GM18526 (cell line): Measurements from ENCODE around the gene MACROH2A1.

Experiments used
- POLR2A ChIP-seq: IDR thresholded peaks from 3 replicates; pipeline ENCODE4 v1.6.1; 2011; ENCODE audit not compliant: insufficient read length; ENCODE audit errors: extremely low read depth

Gene MACROH2A1

DNA sequence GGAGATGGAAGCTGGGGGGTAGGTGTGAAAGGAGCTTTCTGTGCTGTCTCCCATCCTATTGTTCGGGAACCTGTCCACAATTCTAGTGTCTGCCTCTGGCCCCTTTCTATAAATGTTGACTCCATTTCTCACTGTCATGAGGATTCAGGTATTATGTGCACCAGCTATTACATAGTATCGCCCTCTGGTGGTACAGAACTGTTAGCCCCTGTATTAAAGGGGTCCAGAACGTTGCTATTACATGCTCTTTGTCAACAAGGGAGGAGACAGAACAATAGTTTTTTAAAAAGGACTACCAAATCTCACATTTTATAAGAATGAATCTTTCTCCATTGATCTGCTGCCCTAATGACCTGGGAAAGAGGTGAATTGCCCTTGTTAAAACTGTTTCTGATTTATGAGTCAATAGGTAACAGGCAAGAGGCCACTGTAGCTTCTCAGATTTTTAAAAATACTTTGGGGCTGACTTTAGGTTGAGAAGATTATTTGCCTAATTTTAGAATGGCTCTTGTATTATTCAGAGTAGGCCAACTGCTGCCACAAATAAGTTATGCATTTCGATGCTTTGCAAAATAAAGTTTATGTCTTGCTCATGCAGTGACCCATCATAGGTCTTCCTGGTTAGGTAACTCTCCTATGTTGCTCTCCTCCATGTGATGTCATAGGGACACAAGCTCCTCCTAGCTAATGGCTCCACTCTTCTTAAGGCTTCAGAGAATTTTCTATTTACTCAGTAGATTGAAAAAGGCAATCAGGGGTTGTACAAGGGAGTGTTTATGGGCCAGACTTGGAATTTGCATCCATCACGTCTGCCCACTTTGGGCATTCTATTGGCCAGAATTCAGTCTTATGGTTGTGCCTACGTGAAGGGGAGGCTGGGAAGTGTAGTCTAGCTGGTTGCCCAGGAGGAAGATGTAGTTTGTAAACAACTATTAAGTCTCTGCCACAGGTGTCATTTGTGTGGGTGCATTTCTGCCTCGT, 27.4 kb upstream of the MACROH2A1 start:
- no peak for TF ChIP-seq POLR2A

DNA sequence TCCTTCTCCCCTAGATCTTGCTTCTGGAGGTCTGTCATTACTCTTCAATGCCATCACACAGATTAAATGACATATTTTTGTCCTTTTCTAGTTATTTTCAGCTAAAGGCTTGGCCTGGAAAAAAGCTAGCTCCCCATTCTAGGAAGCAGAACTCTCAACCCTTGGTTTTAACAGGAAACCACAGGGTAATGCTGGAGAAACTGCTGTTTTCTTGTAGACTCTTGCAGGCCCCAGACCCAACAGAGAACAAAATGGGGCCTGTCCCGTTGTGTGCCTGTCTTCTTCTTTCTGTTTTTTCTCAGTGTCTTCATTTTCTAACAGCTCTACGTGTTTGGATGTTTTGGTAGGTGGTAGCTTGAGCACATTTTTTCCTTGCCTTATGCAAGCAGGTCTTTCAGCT, 26.6 kb upstream of the MACROH2A1 start:
- TF ChIP-seq POLR2A = no peak

DNA sequence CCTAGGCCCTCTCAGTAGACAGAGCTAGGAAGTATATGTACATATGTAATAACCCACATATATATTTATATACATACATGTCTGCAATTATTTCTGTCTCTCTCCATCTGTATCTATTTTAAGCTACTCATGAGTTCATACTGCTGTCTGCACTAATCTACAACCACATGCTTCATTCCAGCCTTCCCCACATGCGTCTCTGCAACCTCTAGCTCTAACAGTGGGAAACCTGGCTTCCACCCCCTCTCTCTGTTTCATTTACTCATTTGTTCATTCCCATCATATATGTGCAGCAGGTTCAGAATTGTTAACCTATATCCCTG, 24.8 kb upstream of the MACROH2A1 start:
- no peak for TF ChIP-seq POLR2A

DNA sequence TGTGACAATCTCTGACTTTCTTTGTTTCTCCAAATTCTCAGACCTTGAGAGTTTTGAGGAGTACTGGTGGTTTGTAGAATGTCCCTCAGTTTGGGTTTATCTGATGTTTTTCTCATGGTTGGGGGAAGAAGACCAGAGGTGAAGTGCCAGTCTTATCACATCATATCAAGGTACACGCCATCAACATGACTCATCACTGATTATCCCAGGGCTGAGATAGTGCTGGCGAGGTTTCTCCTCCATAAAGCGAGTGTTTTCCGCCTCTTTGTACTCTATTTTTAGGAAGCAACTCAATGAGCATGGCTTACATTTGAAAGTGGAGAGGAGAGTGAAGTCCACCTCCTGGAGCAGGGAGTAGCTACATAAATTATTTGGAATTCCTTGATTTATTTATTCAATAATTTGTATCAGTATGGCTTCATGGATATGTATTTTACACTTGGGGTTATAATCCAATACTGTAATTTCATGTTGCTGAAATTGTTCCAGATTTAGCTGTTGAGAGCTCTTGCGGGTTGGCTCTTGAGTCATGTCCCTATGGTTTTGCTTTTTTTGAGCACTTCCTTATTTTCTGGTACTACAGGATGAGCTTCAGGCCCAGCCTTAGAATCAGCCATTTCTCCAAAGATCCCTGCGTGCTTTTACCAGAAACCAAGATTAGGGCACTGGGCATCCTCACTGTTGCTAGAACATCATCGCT, 24.3 kb upstream of the MACROH2A1 start:
- no peak for TF ChIP-seq POLR2A

DNA sequence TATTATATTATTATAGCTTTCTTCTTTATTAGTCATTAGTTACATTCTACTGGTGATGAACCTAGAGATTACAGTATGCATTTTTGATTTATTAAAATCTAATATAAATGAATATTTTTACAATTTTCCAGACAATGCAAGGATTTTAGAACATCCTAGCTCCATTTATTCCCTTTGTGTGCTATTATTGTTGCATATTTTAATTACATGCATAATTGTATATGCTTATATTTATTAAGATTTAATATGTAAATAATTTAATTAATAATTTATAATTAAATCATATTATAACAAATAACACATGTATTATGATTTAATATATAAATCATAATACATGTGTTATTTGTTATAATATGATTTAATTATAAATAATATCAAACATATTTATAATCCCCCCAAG, 23.4 kb upstream of the MACROH2A1 start:
- TF ChIP-seq POLR2A = no peak

DNA sequence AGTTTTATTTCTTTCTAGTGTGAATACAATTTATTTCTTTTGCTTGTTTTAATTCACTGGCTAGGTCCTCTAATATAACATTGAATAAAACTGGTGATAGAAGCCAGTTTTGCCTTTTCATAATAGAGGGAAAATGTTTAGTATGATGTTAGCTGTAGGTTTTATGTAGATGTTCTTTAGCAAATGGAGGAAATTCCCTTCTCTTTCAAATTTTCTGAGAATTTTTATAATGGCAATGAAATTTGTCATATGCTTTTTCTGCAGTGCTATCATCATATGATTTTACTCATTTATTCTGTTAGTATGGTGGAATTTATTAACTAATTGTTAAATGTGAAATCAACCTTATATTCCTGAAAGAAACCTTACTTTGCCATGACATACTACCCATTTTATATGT, 18.1 kb upstream of the MACROH2A1 start:
- no peak for TF ChIP-seq POLR2A

DNA sequence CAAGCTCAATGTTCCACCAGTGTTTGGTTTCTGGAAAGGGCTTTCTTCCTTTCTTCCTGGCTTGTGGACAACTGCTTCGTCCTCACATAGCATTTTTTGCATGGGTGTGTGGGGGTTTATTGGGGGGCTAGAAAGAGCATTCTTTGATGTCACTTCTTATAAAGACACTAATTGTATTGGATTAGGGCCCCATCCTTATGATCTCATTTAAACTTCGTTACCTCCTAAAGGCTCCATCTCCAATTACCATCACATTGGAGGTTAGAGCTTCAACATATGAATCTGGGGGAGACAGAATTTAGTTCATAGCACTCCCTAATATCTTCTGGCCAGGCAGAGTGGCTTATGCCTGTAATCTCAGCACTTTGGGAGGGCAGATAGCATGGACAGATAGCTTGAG, 6.1 kb upstream of the MACROH2A1 start:
- no peak for TF ChIP-seq POLR2A

DNA sequence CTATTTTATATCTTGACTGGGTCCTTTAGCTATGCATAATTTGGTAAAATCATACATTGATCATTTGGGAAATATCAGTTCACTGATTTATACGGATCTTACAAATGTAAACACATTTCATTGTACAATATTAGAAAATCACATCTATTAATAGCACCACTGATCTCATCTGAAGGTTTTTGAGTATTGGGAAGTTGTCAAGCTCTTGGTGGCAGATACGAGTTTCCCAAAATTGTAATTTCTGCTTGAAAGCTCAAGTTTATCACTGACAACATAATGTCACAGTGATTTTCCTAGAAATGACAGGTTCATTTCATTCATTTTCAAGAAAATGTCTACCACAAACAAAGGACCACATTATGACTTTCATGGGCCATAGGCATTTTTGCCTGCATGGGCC, 3.0 kb upstream of the MACROH2A1 start:
- TF ChIP-seq POLR2A = no peak

DNA sequence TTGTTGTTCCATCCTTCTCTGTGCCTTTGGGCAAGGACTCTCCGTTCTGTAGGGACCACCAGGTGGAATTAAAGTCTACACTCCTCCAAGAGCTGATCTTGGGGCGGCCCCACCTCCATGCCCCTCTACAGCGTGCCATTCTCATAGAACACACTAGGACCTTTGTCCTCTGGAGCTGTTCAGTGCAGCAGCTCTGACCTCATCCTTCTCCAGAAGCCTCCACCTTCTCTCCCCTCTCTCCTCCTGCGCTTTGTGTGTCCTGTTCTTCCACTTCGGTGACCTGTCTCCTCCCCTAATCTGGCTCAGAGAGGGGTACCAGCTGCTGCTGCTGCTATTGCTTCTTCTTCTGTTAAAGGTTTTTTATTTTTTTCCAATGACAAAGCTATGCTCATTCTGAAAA, 1.8 kb upstream of the MACROH2A1 start:
- no peak for TF ChIP-seq POLR2A

DNA sequence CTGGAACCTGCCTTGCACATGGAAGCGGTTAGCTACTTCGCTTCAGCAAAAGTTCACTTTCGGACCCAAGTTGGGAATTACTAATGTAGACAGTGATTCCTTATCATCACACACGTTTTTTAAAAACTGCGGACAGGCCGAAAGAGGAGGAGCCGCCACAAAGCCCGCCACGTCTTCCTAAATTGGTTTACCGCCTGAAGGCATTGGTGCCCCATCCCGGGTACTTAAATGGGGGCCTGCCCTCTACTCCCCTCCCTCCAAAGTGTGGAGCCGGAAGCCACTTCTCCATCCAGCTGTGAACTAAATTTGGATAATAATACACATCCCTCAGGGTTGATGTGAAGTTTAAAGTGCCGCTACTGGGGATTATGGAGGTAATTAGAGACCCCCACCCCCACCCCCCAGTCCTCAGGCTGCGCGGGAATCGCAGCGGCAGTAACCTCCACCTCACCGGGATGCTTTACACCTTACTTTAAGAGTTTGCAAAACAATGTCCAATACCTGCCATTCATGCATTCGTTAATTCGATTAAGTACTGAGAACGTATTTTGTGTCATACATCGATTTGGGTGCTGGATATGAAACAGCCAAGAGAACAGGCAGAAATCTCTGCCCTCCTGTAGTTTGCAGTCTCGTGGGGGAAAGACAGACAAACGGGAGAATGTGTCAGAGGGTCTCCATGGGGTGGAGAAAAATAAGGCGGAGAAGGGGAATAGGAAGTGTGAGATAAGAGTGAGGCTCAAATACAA, 937 bp upstream of the MACROH2A1 start:
- no peak for TF ChIP-seq POLR2A

DNA sequence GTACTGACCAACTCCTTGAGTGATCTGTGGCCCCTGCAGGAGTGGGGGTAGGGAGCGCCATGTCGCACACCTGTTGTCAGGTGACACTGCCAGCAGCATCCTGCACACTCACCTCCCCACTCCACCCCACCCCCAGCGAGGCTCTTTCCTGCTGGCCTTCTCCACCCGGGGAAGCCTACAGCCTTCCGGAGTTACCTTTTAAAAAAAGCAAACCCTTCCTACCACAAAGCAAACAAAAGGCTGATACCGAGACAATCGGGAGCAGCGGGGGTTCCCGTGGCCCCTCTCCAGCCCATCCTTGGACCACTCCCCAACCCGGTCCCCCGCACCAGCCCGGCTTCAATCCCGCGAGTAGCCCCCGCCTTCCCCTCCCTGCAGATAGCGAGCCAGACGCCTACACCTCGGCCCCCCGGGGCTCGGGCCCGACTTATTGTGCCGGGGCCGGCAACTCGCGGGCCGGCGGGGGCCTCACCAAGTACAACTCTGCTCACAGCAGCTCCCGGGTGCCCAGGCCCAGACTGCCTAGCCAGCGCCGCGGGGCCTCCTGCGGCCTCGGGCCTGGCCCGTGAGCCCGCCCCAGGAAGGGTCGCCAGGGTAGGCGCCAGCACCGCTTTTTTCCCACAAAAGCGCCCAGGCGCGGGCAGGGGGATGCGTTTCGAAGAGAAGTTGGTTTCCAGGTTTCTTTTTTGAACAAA, 724 bp downstream of the MACROH2A1 start:
- no peak for TF ChIP-seq POLR2A

DNA sequence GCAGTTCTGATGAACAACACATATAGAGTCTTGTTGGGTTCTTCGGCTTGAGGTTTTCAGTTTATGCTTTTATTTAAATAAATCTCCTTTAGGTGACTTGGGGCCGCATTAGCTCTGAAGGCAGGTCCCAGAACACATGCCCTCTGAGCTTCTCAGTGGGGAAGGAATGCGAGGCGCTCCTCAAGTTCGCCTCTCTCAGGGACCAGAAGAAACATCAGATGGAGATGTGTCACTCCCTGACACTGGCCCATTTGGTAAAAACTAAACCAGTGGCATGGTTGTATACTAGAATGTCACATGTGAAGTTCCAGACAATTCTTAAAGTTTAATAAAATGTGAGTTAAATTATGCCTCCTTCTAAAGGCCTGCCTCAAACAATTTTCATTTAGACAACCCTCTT, 1.9 kb downstream of the MACROH2A1 start:
- no peak for TF ChIP-seq POLR2A

DNA sequence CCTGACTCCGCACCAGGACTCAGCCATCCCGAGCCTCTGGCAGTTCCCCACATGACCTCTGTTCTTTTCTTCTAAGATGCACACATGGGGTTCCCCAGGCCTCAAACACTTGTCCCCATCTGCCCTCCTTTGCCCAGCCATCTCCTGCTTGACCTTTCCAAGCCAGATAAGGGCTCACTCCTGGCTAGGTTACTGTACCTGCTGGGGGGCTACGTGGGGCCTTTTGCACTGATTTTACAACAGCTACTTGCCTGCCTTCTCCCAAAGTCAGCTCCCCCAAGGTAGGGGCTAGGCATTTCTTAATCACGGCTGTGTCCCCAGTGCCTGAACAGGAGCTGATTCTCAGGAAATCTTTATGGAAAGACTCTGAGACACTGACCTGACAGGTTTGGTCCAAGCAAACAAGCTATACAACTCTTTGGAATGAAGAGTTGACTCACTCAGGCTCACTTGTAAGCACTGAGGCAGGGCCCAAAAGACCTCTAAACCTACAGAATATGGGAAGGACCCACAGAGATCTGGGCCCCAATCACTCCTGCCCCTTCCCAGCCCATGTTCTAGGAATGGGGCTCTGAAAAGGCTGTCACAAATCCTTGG, 2.5 kb downstream of the MACROH2A1 start:
- no peak for TF ChIP-seq POLR2A

DNA sequence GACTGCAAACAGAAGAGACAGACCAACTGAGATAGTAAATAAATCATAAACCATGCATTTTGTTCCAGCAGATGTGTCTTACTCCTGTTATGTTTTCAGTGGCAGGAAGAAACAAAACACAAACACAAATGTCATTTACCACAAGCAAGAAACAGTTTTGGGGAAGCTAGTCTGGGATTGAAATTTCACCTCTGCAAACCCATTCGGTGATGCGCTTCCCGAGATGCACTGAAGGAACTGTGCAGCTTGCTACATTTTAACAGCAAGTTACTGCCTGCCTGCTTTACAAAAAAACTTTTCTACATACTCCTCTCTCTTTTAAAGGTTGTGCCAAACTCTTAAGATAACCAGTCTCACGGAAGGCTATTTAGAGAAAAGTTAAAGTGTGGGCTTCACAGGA, 3.2 kb downstream of the MACROH2A1 start:
- no peak for TF ChIP-seq POLR2A

DNA sequence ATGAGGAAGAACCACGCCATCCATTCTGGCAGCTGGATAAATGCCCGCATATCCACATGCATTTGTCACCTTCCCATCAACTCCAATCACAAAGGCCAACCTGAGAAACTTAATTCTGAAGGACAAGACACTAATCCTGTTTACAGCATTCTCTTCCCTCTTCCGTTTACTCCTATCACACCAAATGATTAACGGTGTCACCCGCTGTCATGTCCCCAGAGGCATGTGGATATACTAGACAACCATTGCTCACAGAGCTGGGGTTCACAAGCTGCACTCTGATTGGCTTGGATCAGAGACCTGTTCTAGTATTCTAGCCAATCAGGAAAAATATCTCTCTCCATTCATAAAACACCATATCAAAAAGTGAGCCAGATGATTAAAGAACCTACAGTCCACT, 3.6 kb downstream of the MACROH2A1 start:
- TF ChIP-seq POLR2A = no peak
